HG03045 (cell line): ENCODE data around the gene ITGAE.

Source experiments
- ATAC-seq: cut with Tn5 transposase; IDR thresholded peaks from one replicate; pipeline ENCODE4 v1.9.1; 2021; ENCODE audit warnings: mild to moderate bottlenecking, moderate library complexity; ENCODE audit not compliant: unreplicated experiment

The ITGAE gene

DNA sequence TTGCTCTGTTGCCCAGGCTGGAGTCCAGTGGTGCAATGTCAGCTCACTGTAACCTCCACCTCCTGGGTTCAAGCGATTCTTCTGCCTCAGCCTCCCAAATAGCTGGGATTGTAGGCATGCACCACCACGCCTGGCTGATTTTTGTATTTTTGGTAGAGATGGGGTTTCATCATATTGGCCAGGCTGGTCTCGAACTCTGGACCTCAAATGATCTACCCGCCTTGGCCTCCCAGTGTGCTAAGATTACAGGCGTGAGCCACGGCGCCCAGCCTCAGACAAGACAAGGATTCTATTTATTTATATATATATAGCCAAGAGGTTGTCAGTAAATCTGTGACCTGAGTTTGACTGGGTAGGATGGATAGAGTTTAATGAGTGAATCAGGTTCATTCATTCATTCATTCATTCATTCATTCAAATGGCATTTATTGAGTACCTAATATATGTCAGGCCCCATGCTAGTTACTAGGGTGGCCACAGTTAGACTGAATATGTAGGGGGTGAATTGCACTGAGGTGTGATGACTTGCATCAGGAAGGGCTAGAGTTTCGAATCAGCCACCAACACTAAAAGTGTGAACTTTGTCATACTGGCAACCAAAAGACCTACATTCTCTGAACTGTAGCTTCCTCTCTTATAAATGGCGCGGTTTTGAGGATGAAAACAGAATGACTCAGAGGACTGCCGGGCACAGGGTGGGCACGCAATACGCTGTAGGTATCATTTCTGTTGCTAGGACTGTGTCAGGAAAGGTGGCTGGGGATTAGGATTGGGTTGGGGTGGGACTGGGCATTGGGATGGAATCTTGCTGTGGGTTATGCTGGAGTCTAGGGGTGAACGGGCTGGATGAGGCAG is 37.8 kb downstream of the ITGAE start:
- ATAC-seq, result peak; percentile 61

DNA sequence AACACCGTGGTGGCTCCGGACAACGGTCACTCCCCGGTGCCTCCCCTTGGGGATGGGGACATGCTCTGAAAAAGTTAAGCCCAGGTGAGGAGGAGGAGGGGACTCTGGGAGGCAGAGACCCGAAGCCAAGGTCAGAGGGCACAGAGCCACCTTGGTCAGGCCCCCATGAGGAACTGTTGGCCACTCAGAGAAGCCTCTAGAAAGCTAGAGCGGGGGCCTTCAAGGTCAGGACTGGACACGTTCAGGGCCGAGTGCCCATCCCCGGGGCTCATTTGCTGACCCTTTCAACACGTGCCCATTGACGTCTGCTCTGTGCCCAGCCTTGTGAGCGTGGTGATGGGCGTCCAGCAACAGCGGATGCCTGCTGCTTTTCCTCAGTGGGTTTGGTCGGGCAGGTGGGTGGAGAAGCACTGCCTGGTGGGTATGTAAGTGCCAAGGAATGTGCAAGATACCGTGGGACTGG is 39.0 kb downstream of the ITGAE start:
- no peak for ATAC-seq

GRCh38 chr17:3761036-3761917 is 39.7 kb downstream of the ITGAE start:
- no peak for ATAC-seq

GRCh38 chr17:3759597-3760216 is 41.3 kb downstream of the ITGAE start:
- ATAC-seq, result no peak

- ATAC-seq, result no peak
Measured at GRCh38 chr17:3755335-3756030, 45.5 kb downstream of the ITGAE start.

- ATAC-seq, result no peak
Measured at GRCh38 chr17:3754458-3755334, 46.3 kb downstream of the ITGAE start.

DNA sequence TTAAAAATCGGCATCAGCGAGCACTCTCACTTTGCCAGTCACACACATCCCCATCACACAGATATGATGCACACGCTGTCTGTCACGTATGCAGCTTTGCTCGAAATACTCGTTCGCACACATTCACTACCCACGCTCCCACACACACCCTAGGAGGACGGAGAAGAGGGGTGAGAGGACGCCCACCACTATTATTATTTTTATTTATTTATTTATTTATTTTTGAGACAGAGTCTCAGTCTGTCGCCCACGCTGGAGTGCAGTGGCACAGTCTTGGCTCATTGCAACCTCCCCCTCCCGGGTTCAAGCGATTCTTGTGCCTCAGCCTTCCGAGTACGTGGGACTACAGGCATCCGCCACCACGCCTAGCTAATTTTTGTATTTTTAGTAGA is 46.9 kb downstream of the ITGAE start:
- ATAC-seq, result no peak

DNA sequence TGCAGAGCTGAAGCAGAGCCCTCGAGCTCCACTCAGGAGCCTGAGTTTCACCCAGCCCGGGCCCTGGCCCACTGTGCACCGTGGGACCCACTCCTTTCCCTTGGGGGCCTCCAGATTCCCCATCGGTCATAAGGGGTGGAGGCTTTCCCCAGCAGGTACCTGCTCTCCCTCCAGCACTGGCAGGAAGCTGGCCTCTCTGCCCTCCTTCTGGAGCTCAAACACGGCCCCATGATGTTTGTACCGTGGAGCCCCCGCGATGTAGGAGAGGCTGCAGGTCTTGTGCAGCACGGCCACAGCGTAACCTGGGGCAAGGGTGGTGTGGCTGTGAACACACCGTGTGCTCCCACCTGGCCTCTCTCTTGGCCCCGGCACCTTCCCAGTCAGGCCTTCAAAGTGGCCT is 47.4 kb downstream of the ITGAE start:
- no peak for ATAC-seq

DNA sequence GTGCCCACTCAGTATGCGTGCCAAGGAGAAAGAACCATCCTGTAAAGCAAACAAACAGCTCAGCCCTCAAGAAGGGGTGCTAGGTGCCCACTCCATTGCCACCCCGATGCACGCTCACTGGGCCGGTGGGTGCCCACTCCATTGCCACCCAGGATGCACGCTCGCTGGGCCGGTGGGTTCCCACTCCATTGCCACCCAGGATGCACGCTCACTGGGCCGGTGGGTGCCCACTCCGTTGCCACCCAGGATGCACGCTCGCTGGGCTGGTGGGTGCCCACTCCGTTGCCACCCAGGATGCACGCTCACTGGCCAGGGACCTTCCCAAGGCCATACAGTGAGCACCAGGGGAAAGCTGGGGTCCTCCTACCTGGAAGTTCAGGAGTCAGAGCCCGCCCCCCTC is 49.2 kb downstream of the ITGAE start:
- ATAC-seq, result no peak

GRCh38 chr17:3750926-3751325 is 50.1 kb downstream of the ITGAE start:
- no peak for ATAC-seq

DNA sequence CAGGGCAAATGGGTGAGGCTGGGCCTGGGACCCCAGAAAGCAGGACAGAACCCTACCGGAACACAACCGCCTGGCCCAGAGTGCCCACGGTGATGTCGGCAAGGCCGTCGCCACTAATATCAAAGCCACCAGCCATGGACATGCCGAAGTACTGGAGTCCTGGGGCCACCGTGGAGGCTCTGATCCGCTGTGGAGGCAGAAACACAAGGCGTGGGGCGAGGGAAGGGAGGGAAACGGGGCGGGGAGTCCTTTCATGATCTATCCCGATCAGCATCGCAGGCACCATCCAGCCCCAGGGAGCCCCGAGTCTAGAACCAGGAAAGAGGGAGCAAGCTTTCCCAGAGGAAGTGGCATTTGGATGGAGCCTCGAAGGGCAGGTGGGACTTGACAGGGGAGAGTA is 50.7 kb downstream of the ITGAE start:
- ATAC-seq, result no peak

DNA sequence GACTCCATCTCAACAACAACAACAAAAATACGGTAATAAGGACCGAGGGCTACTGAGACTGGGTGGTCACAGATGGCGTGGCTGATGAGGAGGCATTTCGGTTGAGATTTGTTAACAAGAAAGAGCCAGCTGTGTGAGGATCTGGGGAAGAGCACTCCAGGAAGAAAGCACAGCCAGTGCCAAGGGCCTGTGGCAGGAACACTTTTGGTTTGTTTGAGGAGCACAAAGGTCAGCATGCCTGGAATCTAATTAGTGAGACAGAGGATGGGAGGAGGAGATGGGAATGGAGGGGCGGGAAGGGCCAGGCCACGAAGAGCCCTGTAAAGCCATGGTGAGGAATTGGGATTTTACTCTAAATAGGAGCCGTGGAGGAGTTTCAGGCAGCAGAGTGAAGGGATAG is 52.4 kb downstream of the ITGAE start:
- no peak for ATAC-seq

DNA sequence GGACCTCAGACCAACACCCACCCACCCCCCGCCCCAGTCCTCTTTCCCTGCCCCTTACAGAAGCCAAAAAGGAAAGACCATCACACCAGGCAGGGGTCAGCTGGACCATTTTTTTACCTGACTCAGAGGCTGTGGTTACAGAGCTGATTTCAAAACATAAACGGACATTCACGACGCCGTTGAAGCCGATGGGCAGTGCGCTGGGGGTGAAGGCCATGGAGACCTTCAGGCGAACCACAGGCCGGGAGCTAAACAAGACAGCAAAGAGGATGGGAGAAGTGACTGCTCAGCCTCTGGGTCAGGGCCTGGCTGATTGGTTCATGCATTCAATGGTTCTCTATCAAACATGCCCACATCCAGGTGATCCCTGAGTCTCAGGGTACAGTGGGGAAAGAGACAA is 53.2 kb downstream of the ITGAE start:
- ATAC-seq, result no peak

- no peak for ATAC-seq
Measured at GRCh38 chr17:3745071-3745470, 55.9 kb downstream of the ITGAE start.

GRCh38 chr17:3744014-3744413 is 57.0 kb downstream of the ITGAE start:
- no peak for ATAC-seq

DNA sequence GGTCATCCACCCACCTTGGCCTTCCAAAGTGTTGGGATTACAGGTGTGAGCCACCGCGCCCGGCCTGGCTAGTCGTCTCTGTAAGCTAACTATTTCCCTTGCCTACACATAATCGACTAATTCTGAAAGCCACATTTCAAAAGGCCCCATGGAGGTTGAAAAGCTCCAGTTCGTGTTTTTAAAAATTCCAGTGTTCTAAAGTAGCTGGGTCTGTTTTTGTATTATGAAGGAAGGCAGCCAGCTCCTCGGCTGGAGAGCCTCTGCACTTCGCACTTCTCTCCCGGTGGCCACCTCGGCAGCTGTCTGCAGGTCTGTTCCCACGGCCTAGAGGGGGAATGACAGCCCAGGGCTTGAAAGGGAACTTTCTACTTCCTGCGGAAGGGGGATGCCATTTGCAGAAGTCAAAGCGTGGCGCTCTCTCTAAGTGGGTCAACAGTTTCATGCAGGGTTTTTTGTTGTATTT is 60.3 kb downstream of the ITGAE start:
- no peak for ATAC-seq

DNA sequence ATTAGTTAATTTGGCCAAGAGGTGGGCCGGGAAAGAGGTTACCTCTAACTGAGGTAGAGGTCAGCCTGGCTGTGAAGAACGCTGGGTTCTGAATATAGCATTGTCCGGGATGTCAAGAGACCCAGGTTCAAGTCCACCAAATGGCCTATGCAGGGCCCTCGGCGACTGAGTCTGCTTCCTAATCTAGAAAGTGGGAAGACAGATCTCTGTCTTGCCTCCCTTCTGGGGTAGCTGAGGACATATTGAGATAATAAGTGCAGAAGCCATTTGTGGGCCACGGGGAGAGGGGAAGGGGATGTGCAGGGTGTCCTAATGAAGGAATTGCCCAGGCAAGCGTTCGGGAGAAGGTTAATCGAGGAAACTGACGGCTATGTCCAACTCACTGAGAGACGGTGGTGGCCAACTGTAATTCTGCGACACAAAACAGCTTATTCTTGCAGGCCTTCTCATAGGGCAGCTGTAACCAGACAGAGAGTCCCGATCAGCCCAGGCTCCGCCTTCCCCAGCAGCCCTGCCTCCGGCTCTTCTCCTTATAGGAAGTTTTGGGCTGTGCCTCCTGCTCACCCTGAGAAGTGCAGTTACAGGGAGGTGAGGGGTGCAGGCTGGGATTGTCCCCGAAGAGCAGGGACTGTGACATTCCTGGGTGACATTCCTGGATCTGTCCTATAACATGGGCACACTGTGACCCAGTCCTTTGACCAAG is 61.4 kb downstream of the ITGAE start:
- no peak for ATAC-seq

DNA sequence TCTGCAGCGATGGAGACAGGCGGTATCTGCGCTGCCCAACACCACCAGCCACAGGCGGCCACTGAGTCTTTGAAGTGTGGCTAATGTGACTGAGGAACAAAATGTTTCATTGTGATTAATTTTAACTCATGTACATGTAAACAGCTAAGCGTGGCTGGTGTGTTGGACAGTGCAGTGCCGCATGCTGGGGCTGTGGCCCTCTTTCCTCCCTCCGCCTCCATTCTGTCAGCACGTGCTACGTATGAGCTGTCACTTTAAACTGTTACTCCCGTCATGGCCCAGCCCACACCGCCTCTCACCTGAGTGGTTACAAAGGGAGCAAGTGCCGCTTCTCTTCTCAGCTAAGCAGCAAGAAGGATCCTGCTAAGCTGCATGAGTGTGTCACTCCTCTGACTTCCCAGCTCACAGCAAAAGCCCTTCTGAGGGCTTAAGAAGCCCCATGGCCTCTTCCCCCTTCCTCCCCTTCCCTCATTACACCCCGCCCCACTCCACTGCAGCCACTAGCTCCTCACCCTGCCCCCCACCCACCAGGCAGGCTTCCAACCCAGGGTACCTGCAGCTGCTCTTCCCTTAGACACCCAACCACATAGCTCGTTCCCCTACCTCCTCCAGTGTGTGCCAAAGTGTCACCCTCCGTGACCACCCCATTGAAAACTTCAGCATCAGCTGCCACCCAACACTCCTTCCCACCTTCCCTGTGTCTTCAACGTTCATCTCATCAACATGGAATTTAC is 62.3 kb downstream of the ITGAE start:
- no peak for ATAC-seq

GRCh38 chr17:3735515-3735914 is 65.5 kb downstream of the ITGAE start:
- ATAC-seq, result no peak
